Transverse colon (tissue), 4 donors: ENCODE results near the gene EMC10.

Experiments used
- EP300 ChIP-seq: sonication (generic); formaldehyde crosslinking; IDR thresholded peaks from one replicate; pipeline ENCODE4 v1.6.1; 2017; ENCODE audit warnings: antibody characterized with exemption, low read depth
- POLR2A ChIP-seq: fragments of 450-650 bp; IDR thresholded peaks from one replicate; pipeline ENCODE4 v1.6.1; 2016; ENCODE audit warnings: antibody characterized with exemption, mild to moderate bottlenecking, moderate library complexity
- POLR2AphosphoS5 ChIP-seq, 3 donors: sonication (generic); formaldehyde crosslinking; IDR thresholded peaks; one replicate each; pipeline ENCODE4 v1.6.1; 2016; ENCODE audit warnings: antibody characterized with exemption in 3 of 3
- TF ChIP-seq, protein P1 (sequence below), 5 experiments: fragments of 200-600 bp in 3 of 5; fragments of 450-650 bp in 2 of 5; sonication (generic) in 3 of 5; IDR thresholded peaks; 1 replicate in 2 of 5; 2 replicates in 3 of 5; pipeline ENCODE4 v1.5.1; 2016 to 2017; ENCODE audit warnings: antibody characterized with exemption in 5 of 5, inconsistent platforms in 3 of 5, mild to moderate bottlenecking in 2 of 5, moderate library complexity in 1 of 5

DNA sequence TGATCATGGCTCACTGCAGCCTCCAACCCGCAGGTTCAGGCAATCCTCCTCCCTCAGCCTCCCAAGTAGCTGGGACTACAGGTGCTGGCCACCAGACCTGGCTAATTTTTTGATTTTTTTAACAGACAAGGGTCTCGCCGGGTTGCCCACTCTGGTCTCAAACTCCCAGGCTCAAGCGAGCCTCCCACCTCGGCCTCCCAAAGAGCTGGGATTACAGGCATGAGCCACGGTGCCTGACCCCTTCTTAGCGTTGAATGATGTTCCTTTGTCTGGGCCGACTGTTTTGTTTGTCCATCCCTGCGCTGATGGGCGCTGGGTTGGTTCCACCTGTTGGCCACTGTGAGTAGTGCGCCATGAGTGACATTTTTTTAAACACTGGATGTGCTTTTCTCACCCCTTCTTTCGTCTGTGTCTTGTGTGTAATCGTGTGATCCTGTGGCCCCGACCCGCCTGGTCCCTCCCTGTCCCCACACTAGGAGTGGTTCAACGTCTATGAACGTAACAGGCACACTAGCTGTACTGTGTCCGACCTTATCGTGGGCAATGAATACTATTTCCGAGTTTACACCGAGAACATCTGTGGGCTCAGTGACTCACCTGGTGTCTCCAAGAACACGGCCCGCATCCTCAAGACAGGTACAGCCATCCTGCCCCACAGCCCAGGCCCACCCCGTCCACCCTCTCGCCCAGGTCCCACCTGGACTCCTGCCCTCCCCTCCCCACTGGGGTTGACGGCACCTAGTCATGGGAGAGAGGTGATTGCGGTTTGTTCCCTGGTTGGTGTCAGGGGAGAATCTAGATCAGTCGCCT is 15.0 kb upstream of the EMC10 start:
- TF ChIP-seq, protein P1, sequence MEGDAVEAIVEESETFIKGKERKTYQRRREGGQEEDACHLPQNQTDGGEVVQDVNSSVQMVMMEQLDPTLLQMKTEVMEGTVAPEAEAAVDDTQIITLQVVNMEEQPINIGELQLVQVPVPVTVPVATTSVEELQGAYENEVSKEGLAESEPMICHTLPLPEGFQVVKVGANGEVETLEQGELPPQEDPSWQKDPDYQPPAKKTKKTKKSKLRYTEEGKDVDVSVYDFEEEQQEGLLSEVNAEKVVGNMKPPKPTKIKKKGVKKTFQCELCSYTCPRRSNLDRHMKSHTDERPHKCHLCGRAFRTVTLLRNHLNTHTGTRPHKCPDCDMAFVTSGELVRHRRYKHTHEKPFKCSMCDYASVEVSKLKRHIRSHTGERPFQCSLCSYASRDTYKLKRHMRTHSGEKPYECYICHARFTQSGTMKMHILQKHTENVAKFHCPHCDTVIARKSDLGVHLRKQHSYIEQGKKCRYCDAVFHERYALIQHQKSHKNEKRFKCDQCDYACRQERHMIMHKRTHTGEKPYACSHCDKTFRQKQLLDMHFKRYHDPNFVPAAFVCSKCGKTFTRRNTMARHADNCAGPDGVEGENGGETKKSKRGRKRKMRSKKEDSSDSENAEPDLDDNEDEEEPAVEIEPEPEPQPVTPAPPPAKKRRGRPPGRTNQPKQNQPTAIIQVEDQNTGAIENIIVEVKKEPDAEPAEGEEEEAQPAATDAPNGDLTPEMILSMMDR (IDR thresholded peaks at IDR 0.05), result peak; percentile 77 to 92 (median 87)
- TF ChIP-seq POLR2A, result no peak
- TF ChIP-seq POLR2AphosphoS5 (IDR thresholded peaks at IDR 0.05), result no peak
- TF ChIP-seq EP300, result no peak
